ENCODE measurements around the gene SMIM41. TPM values are rescaled to one million over a fixed set of nuclear protein-coding genes. Genes with fewer than 3 reads are reported as not detected.

The SMIM41 gene
- total and polyA plus RNA-seq, 11 donors: 0.08 to 0.65 (median 0.32) TPM; not detected in 6

GRCh38 chr12:52151837-52152783 lies 72.6 kb downstream of the SMIM41 start:
- Histone ChIP-seq H3K27ac (peak overlapping the region in 7 of 12 donors; percentile 29 to 75 (median 51)), H3K27me3 (no peaks in the 10 kb centered on the region), H3K4me3 (peak overlapping the region in 11 of 12 donors; percentile 10 to 52 (median 47)), H3K9me3 (no peaks in the 10 kb centered on the region), H3K4me1 (peaks cover 4 to 70% (median 33%) of the 10 kb centered on the region in 12 donors), H3K36me3 (no peaks in the 10 kb centered on the region)
- DNase-seq (peak; percentile 61 to 86 (median 75)), ATAC-seq (peak; percentile 26 to 65 (median 49))
- WGBS, 4 donors: 17 to 67% (median 20%) methylated on average over 5 to 63 of the region's 63 CpGs
- TF ChIP-seq POLR2A (IDR thresholded peaks at IDR 0.05) (peak in 1 of 2 donors; percentile 36), CTCF (IDR thresholded peaks at IDR 0.05) (peak; percentile 84 to 94 (median 90))
- intact Hi-C loops (cut with DNase I): loop anchor here in 9 of 10 donors (2.0 to 10.0 kb wide), 6 partner anchors 353 to 833 kb away; no protein-coding TSS in a partner anchor

GRCh38 chr12:52152905-52153317 lies 73.4 kb downstream of the SMIM41 start:
- 88 to 99% (median 89%) methylated on average over 5 of the region's 5 CpGs for WGBS, 4 donors
- peak in 1 of 5 donors; percentile 43 for DNase-seq
- no peaks in the 10 kb centered on the region for H3K9me3 ChIP-seq
- no peak for ATAC-seq
- intact Hi-C loops (cut with DNase I): loop anchor here in 9 of 10 donors (2.0 to 10.0 kb wide), 6 partner anchors 352 to 832 kb away; no protein-coding TSS in a partner anchor
- H3K27me3 ChIP-seq: no peaks in the 10 kb centered on the region
- peak overlapping the region in 3 of 12 donors; percentile 51 to 75 (median 61) for H3K27ac ChIP-seq
- H3K4me1 ChIP-seq: peaks cover 4 to 61% (median 25%) of the 10 kb centered on the region in 12 donors
- TF ChIP-seq POLR2A (IDR thresholded peaks at IDR 0.05) (no peak), CTCF (IDR thresholded peaks at IDR 0.05) (no peak)
- H3K4me3 ChIP-seq: no peak overlapping the region
- H3K36me3 ChIP-seq: no peaks in the 10 kb centered on the region

- H3K9me3 ChIP-seq: no peaks in the 10 kb centered on the region
- DNase-seq (peak in 2 of 5 donors; percentile 38 to 51), ATAC-seq (peak in 3 of 4 donors; percentile 16 to 40 (median 33))
- H3K36me3 ChIP-seq: no peaks in the 10 kb centered on the region
- TF ChIP-seq CTCF (IDR thresholded peaks at IDR 0.05): no peak
- peak in 1 of 2 donors; percentile 15 for TF ChIP-seq POLR2A (IDR thresholded peaks at IDR 0.05)
- intact Hi-C loops (cut with DNase I): loop anchor here (5.0 to 10.0 kb wide), 11 partner anchors 122 to 830 kb away; no protein-coding TSS in a partner anchor
- WGBS, 4 donors: 51 to 62% (median 56%) methylated on average over 7 to 8 of the region's 8 CpGs
- H3K27ac ChIP-seq: peak overlapping the region in 2 of 12 donors; percentile 39 to 47
- no peaks in the 10 kb centered on the region for H3K27me3 ChIP-seq
- H3K4me3 ChIP-seq: no peak overlapping the region
- peaks cover 4 to 38% (median 10%) of the 10 kb centered on the region in 12 donors for H3K4me1 ChIP-seq
Measured at GRCh38 chr12:52155048-52155868, 75.8 kb downstream of the SMIM41 start.
